ENCODE results near the gene METTL23.

The METTL23 gene, protein sequence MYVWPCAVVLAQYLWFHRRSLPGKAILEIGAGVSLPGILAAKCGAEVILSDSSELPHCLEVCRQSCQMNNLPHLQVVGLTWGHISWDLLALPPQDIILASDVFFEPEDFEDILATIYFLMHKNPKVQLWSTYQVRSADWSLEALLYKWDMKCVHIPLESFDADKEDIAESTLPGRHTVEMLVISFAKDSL

DNA sequence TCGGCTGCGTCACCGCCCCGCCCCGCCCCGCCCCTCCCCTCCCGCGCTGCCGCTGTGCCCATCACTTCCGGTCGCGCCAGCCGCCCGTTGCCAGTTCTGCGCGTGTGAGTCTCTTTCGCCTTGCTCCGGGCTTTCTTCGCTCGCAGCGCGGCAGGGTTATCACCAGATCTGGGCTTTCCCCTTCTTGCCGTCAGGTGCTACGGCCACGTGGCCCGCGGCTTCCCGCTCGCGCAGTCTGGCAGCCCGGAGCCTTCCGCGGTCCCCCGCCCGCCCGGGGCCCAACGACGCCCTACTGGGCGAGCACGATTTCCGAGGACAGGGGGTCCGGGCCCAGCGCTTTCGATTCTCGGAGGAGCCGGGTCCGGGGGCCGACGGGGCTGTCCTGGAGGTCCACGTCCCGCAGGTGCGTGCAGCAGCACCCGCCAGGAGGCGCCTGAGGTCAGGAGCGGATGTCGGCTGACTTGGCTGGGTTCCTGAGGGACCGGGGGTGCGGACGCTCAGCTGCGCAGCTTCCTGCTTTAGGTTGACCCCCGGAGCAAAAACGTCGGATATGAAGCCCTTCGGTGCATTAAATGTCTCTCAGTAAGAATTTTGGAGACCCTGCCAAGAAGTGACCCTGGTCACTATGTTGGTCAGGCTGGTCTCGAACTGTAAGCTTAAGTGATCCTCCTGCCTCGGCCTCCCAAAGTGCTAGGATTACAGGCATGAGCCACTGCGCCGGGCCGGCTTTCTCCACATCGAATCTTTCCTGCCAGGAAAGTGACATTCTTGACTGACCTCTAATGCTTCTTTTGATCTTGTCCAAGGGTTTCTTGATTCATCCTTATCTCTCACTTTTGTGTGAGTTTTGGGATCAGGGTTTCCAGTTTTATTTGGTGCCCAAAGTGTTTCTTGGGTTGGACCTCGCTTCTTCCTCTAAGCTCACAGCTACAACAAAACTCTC lies at the start of gene METTL23:
METTL23 (plus strand) TSS at position 64 of the 943 bp plus-strand sequence. CDS start 2,872 bp downstream, outside the sequence.
- DNase-seq: peak; percentile 78

DNA sequence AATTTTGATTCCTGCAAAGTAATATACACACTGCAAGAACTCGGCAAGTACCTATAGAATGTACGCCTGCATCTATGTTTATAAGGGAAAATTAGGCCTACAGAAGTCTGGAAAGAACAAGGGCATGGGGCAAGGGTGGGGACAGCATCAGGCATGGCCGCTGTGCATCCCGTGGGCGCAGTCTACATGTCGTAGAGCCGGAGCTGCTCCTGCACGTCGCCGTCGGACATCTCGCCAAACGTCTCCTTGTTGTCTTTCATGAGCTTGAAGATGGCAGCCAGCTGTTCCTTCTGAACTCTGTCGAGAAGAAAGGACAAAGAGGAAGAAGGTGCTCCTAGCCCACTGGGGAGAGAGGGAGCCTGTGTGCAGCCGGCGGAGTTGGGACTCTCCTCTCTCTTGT lies 49.2 kb upstream of the METTL23 start:
- DNase-seq: no peak

DNA sequence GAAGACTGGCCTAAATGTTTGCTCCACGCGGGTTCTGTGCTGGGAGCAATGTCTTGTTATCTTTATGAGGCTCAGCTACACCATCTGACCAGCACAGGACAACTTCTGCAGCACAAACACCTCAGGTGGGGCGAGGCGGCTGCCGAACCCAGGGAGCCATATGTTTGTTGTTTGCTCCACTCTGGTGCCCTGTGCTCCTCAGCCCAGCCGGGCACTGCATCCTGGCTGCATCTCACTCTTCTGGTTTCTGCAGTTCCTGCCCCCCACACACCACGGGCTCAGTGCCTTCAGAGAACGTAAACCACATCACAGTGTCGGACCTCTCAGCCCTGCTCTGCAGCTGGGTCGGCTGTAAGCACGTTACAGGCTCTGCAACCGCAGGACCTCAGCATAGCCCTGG lies 48.3 kb upstream of the METTL23 start:
- no peak for DNase-seq

DNA sequence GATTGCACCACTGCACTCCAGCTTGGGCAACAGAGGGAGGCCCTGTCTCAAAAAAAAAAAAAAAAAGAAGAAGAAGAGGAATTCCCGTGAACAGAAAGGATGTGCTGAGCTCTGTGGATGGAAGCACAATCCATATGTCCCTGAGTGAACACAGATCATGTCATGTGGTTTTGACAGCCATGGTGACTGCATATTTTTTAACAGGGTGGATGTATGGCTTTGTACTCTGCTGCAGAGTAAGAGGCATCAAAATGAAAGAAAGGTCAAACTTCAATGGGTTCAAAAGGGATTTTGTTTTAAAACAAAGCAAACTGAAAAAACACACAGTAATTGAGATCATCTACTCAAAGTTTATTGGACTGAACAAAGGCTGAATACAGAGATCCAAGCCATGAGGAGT lies 47.4 kb upstream of the METTL23 start:
- DNase-seq: no peak

DNA sequence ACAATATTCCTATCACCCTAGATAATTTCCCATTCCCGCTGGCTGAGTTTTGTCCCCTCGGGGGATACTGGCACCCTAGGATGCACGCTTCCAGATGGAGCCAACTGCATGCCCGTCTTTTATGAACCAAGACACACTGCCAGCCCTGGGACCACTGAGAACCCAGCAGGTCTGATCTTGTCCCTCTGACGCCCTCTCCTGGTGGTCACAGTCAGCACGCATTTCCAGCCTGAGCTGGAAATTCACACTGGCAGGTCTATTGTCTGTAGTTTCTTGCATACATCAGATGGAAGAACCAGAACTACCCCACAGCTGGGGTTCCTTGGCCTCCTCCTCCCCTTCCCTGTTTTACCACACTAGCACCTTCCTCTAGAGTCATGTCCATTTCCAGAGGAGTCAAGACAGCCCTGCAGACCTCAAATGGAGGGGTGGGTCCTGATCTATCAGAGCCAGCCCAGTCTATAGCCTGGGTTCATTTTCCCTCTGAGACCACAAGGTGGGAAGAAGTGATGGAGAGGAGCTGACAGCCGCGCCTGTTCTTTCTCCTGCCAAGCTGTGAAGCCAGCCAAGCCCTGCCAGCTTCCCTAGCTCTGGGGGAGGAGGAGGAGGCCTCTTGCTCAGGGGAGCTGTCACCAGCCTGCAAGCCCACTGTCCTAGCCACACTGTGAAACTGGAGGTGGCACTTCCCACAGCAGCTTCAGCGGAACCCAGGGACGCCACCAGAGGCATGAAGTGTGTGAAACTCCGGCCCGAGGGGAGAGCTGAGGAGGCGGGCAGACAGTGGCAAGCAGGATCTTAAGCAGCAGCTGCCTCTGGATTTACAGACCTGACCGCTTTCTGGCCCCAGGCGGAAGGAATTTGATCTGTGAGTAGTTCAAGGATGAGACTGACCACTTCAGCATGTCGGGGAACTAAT lies 45.2 kb upstream of the METTL23 start:
- DNase-seq: peak; percentile 55

DNA sequence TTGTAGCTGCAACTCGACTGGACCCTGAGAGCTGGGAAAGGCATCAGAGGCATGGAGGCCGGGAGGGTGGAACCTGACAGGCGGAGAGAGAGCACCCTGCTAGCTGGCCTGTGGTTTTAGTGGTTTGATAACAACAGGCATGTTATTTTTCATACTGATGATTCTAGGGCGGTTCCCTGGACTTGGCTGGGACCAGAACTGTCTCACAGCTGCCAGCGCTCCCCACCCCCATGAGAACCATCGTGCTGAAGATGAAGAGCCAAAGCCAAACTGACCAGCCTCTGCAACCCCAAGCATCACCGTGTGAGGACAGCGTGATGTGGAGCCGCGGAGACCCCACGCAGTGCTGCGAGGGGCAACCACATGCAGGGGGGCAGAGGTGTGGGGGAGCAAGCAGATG lies 44.3 kb upstream of the METTL23 start:
- peak; percentile 32 for DNase-seq

DNA sequence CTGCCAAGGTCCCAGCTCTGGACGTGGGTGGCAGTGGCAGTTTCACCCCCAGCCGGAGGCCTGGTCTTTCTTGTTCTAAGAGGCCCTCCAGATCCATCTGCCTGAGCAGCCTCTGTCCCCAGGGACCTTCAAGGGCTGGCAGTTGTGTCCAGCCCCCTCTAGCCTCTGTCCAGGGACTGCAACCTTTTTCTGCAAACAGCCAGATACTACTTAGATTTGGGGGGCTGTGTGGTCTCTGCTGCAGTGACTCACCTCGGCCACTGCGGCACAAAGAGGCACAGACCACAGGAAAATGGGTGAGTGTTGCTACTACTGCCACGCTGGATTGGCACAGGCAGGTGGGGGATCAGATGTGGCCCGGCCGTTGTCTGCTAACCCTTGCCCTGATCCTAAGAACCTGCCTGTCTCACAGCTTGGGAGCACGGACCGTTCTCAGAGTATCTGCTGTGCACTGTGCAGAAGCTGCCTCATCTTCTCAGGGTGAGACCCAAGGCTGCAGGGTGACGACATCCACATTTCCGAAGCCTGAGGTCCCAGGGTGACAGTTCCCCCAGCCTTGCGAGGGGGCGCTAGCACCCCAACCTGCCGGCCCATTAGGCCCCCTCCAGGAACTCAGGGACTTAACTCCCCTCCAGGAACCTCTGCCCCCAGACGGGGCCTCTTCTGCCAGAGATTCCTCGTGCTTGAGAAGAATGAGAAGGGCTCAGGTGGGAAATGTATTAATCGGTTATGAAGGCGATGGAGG lies 43.5 kb upstream of the METTL23 start:
- no peak for DNase-seq

DNA sequence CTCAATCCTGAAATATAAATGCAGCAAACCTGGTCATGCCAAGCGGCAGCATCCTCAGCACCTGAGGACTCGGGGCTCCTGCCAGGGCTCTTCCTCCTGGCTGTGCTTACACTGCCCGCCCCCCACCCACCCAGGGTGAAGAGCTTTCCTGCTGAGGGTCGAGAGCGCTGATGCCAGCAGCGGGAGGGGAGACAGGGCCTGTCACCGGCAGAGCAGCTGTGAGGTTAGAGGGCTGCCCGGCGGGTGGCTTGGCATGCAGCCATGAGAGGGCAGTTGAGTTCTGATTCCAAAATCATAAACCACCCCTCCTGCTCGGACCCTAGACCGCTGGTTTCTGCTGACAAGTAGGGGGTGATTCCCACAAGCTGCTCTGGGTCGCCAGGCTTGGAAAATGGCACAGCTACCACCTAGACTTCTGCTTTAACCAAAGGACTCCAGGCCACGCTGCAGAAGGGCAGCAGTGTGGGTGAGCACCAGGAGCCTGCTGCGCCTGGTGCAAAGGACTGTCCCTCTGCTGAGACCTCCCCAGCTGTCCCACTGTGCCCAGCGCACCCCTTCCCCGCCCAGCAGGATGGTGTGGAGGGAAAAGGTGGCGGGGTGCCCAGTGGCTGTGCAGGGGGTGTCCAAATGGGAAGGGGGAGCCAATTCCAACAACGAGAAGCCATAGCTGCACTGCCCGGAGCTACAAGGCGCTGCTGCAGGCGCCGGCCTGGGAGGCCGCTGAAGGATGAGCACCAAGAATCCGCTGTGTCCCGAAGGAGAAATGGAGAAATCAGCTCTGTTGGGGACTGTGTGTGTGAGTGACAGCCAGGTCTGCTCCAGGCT lies 42.5 kb upstream of the METTL23 start:
- no peak for DNase-seq

DNA sequence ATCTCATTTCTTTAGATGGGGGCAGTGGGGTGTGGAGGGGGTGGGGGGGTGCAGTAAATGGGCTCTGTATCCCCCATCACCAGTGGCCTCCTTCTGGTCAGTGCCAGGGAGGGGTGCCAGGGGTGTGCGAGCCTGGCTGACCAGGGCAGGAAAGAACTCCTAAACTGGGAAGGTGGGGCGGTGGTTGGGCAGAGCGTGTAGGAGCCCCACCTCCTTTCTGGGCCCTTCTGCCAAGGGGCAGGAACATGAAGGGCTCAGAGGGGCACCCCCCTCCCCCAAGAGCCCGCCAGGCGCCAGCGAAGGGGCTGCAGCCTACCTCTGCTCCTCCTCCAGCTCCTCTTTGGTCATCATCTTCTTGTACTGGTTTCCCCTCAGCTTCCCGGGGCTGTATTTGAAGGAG lies 41.9 kb upstream of the METTL23 start:
- DNase-seq: no peak

DNA sequence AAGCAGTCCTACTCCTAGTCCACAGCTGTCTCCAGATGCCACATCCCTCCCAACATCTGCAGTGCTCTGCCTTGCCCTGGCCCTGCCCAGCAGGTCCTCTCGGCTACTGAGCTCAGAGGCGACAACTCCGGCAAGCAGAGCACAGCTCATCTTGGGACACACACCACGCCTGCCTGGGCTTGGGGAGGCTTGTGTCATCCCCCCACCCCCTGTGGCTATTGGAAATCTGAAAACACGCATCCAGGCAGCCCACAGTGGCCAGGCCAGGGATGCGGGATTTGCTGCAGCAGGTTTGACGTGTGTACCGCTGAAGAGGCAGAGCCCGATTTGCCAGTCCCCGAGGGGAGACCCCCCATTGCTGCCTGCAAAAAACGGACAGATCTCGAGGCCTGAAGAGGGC lies 41.3 kb upstream of the METTL23 start:
- DNase-seq: no peak

DNA sequence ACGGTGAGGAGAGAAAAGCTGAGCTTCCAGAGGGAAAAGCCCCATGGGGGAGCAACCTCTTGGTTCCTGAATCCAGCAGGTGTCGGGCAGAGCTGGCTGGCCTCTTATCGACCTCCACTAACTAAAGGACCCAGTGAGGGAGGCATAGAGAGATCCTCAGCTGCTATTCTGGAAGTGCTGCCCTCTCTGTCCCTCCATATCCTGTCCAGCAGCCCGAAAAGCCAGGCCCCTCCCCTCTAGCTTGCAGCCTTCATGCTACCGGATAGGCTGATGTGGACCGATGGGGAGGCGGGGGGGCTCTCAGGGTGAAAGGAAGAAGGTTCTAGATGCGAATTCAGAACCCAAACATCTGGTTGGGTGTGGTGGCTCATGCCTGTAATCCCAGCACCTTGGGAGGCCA lies 40.8 kb upstream of the METTL23 start:
- no peak for DNase-seq

DNA sequence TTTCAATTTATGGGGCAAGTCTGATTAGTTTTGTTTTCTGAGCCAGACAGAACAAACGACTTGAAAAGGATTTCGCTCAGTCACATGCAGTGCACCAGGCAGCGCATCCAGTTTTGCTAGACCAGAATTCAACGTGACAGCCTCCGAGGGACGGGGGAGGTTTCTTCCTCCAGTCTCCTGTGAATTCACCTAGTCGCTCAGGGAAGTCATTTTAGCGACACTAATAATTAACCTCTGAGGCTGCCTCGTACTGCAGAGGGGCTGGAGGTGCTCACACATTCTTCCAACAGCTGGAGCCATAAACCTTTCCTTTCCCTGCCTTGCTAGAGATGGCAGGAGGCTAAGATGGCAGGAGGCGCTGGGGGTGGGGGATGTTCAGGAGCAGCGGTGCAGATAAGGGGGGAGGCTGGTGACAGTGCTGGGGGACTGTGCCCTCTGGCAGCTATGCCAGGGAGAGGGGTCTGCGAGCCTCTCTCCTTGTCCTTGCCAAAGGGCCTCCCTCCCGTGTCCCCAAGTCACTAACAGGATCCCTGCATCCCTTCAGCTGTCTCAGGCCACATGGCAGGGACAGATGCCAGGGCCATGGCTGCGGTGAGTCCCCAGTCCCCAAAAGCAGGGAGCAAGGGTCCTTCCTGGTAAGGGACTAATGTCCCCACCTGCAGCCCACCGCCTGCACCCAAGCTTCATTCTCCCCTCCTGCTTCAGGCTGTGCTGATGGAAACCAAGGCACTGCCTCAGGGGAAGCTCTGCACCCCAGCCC lies 39.9 kb upstream of the METTL23 start:
- DNase-seq: no peak

DNA sequence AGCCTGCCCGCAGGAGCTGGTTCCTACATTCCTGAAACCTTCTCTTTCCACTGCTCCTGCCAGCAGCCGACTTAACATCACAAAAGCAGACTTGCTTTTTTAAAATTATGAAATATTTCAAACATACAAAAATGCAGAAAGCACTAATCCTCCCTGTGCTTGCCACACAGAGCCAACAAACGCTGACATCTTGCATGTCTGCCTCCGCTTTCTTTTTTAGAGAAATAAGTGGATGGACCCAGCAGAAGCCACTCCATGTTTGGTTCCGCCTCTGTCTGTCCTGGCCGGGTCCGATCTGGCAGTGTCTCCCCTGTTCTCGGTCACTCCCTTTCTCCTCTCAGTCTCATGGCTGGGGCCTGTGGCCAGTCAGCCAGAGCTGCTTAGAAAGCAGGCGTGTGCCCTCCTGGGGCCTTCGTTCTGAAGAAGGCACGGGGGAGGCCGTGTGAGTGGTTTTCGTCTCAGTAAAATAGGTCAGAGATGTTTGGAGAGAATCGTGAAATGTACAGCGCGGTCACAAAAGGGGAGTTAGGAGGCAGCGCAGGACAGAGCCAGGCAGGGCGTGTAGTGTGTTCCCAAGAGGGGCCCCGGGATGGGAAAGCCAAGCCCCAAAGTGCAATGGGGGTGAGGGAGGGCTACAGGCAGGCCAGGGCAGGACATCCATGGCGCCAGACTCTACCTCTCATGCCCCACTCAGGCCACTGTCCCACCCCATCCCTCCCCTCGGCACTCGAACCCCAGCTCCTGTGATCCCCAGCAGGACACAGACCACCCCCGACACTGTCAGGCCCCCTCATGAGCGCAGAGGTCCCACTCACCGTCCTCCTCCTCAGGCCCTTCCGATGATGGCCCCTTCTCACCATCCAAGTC lies 39.1 kb upstream of the METTL23 start:
- DNase-seq: no peak

DNA sequence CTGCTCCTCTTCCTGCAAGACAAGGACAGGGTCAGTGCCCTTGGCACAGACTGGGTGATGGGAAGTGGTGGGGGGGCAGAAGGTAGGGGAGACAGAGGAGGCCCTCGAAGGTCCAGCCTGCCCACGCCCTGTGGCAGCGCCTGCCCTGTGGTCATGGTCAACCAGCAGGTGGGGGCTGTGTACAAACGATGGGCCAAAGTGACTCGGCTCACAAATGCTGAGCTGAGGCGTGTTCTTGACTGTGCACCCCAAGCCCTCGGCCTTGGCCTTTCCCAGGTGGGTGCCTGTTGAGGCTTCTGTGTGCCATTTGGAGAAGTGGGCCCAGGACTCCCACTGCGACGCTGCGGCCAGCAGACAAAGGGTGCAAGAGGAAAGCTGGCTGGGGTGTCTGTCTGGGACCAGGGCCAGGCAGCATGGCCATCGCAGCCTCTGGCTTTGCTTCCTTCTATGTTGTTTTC lies 38.4 kb upstream of the METTL23 start:
- DNase-seq: no peak

DNA sequence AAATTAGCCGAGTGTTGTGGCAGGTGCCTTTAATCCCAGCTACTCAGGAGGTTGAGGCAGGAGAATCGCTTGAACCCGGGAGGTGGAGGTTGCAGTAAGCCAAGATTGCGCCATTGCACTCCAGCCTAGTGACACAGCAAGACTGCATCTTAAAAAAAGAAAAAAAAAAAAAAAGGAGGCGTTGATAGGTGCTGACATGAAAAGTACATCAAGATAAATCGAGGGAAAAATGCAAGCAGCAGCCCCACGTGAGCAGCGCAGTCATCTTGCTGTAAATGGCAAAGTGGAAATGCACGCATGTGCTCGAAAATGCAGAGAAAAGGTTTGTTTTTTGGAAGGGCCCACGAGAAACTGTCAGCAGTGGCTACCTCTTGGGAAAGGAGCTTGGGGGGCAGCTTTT lies 36.8 kb upstream of the METTL23 start:
- DNase-seq: no peak

DNA sequence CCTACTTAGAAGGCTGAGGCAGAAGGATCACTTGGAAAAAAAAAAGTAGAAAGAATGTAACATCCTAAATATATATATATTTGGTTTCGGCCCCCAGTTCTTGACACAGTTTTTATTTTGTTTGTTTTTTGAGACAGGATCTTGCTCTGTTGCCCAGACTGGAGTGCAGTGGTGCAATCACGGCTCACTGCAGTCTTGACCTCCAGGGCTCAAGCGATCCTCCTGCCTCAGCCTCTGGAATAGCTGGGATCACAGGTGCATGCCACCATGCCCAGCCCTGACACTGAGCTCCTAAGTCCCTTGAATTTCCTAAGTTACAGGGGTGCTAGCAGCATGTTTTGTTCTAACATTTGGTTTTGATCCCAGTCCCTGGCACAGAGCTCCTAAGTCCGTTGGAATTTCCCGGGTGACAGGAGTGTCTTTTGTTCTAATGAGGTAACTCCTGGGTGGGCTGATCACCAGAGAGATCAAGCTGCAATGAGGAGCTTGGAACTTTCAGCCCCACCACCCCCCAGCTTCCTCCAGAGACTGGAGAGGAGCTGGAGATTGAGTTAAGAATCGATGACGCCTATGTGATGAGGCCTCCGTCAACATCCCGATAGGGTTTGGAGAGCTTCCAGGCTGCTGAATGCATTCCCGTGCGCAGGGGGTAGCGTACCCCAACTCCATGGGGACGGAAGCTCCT lies 35.9 kb upstream of the METTL23 start:
- DNase-seq: no peak

DNA sequence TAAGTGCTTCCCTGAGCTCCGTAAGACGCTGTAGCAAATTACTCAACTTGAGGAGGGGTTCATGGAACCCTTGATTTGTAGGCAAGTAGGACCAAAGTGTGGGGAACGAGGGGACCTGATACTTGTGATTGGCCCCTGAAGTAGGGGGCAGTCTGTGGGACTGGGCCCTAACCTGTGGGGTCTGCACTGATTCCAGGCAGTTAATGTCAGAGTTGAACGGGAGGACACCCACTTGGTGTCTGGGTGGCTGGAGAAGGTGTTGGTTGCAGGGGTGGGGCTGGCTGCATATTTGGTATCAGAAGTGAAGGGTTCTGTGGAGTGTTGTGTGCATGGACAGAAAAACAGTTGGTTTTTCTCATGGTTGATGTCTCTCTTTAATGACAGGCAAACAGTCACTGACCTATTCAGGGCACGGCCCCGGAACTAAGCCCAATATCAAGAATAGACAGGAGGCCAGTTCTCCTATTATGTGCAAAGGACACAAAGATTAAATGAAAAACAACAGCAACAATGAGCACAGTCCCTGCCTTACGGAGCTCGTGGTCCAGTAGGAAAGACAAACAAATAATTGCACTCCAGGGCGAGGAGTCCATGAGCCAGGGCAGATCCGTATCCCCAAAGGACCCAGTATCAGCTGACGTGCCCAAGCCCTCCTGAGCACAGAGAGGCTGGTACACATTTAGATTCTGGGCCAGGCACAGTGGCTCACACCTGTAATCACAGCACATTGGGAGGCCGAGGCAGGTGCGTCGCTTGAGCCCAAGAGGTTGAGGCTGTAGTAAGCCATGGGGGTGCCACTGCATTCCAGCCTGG lies 35.1 kb upstream of the METTL23 start:
- DNase-seq: no peak
